ENCODE measurements around the gene C16orf82.
A peak's percentile ranks its signal among the peaks of the same experiment; 100 is the strongest.
"Not testable (repeated sequence)": the region's sequence is repeated elsewhere in the genome, so short reads cannot be mapped to it uniquely, and the experiment has no call there.

C16orf82 gene

GRCh38 chr16:27066668-27067537 is at the start of gene C16orf82:
Gene C16orf82 (plus strand): TSS chr16:27066927.
- no peak for DNase-seq

DNA sequence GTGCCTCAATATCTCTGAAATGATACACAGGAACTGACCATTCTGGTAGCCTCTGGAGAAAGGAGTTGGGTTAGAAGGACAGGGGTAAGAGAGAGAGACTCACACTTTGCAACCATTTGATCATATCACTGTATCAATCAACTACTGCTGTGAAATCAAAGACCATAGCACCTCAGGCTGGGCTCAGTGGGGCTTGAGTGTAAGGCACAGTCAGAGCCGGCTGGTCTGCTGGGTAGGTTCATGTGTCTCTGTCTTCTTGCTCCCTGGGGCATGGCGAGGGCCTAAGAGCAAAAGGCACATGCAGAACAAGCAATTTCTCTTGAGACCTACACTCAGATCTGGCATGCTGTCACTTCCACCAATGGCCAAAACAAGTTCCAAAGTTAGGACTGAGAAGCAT is 46.7 kb upstream of the C16orf82 start:
- DNase-seq = no peak

DNA sequence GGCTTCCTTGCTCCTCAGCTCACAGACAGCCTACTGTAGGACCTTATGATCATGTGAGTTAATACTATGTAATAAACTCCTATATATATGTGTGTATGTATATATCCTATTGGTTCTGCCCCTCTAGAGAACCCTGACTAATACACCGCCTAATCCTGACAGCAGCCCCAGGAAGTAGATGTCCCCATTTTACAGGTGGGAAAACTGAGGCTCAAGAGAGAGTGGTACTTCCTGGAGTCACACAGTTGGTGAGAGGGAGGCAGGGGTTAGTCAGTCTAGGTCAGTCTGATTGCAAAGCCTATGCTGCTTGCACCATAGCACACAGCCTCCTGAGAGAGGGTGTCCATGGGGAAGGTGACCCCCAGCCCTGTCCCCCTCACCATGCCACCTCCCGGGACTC is 42.7 kb upstream of the C16orf82 start:
- no peak for DNase-seq

GRCh38 chr16:27025581-27025980 is 41.1 kb upstream of the C16orf82 start:
- no peak for DNase-seq

- DNase-seq = no peak
Observed at GRCh38 chr16:27027971-27028370, 38.8 kb upstream of the C16orf82 start.

DNA sequence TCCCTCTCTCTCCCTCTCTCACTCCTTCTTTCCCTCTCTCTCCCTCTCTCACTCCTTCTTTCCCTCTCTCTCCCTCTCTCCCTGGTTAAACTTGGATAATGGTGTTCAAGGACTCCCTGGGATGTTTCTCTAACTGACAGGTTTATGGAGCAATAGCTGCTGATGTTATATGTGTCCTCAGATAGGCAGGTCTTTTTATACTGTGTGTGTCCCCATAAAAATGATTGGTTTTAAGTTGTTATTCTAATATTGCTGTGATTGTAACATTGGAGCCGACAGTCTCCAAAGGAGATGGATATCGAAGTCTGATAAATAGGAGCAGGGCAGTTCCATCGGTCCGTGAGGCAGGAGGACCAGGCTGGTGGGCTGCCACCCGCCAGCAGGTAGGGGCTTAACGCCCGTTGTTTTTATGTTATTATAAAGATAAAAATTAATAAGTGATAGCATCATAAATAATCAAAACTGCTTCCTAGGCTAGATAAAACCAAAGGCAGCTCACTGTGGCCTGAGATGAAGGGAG is 38.1 kb upstream of the C16orf82 start:
- DNase-seq = no peak

DNA sequence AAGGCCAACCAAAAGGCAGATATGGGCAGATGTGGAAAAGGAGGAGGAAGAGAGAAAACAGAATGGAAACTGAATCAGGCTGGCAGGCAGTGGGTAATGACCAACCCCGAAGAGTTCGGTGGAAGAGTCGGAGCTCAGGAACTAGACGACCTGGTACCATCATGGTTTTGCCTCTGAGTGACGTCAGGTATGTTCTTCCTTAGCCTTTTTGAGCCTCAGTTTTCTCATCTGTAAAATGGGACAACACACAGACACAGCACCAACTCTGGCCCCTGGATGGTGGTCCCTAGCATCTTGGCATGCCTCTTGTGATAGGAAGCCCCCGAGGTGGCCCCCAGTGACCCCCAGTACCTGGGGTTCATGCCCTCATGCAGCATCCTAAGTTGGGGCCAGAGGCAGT is 37.2 kb upstream of the C16orf82 start:
- no peak for DNase-seq

DNA sequence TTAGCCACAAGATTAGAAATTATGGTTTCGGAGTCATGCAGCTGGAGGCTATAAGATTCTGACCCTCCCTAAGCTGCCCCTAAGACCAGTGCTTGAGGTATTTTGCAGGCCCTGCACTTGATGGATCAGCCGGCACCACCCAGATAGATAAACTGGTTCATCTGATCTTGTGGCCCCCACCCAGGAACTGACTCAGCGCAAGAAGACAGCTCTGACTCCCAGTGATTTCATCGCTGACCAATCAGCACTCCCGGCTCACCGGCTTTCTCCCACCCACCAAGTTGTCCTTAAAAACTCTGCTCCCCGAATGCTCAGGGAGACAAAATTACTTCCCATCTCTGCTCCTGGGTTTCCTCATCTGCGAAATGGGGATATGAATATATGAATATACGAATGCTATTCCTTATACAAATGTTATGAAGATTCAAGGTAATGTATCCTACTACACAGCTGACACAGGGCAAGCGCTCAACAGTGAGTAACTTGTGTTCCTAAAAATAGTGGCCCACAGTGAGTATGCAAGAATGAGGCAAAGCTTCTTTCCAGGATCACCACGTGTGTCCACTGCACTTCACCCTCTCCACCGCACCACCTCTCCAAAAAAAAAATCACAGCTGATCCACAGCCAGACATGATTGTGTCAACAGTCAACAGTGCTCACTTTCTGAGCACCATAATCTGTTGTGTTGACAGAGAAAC is 33.3 kb upstream of the C16orf82 start:
- DNase-seq = no peak

DNA sequence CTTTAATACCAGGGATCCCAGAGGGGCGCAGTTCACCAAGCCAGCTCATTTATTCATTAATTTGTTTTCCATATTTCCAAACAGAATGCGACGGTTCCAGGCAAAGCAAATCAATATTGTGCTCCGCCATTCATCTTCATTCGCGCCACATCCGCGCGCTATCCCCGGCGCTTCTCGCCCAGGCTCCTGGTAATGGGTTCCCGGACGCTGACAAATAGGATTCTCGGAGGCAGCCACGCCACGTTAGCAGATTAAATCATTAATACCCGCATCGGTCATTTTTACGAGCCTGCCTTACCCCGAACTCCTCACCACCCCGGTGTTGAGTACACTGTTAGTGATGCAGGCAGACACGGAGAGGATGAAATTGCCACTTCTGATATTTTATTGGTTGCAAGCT is 26.0 kb upstream of the C16orf82 start:
- DNase-seq = no peak

DNA sequence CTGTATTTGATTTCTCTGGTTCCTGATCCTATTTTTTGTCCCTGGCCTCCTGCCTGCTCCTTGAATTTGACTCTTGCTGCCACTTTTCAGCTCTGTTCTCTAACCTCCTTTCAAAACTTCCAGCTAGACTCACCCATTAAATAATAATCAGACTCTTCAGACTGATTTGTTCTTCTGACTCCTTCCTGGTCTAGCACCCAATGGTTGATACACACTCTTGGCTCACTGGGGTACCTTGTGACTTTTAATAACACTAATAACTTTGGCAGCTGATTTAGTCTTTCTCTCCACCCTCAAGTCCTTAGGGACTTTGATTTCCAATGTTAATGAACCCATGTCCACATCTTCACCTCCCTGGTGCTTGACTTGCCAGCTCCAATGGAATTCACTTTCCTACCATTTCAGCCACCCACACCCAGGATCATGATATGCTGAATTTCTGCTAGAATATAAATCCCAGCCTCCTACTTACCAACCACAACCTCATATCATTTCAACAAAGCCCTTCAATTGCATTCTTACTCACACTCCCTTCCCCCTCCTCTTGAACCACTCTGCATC is 19.7 kb upstream of the C16orf82 start:
- DNase-seq = no peak

DNA sequence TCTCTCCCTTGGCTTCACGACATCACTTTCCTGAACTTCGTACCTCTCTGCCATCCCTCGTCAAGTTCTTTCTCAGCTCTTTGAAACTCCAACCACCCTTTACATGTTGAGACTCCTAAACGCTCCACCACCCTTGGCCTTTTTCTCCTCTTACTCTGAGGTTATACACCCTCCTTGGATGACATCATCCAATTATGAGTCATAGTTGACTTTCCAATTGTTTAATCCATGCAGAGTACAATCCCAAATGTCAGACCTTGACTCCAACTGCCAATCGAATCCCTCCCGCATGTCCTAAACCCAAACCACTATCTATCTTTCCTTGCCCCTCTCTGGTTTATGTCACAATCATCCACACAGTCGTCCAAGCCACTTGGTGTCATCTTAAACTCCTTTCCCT is 18.4 kb upstream of the C16orf82 start:
- DNase-seq = no peak

- DNase-seq = no peak
Observed at GRCh38 chr16:27049117-27049516, 17.6 kb upstream of the C16orf82 start.

DNA sequence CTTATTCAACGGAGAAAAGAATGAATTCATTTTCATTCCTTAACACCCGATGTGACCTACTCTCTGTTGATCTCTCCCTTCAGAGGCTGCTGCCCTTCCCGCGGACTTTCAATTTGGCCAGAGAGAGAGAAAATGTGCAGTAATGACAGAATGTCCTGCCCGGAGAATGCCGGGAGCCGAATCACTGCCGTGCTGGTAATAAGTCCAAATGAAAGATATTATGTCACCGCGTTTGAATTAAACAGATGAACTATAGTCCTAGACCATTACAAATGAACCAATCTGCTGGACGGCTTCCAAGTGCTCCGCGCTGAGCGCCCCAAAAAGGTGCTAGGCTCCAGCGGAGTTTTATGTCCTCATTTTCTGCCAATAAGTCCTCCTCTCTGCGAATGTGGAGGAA is 14.7 kb upstream of the C16orf82 start:
- no peak for DNase-seq

DNA sequence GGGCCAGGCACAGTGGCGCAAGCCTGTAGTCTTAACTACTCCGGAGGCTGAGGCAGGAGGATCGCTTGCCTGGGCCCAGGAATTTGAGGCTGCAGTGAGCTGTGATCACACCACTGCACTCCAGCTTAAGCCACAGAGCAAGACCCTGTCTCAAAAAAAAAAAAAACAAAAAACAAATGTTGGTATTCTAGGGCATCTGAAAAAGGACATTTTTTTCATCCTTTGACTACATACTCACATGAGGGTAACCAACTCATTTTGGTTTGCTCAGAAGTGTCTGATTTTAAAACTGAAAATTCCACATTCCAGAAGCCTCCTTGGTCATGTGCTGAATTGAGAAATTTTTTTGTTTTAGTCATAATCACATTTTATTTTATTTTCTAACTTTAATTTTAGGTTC is 12.7 kb upstream of the C16orf82 start:
- no peak for DNase-seq

DNA sequence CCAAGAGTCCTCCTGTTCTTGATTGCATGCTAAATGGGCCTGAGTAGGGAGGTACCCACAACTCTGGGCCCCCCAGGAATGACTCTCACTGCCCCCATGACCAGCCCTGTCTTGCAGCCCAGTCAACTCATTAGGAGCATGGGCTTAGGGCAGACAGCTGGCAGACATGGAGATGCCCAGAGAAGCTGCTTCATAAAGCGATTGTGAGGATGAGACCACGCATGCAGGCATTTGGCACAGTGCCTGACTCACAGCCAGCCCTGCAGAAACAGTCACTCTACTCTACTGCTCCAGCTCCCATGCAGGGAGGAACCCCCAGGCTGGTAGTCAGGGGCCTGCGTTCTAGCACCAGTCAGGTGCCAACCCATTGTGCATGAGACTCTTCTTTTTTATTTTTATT is 8.4 kb upstream of the C16orf82 start:
- no peak for DNase-seq

GRCh38 chr16:27070776-27071175 is 4.0 kb downstream of the C16orf82 start:
- no peak for DNase-seq

DNA sequence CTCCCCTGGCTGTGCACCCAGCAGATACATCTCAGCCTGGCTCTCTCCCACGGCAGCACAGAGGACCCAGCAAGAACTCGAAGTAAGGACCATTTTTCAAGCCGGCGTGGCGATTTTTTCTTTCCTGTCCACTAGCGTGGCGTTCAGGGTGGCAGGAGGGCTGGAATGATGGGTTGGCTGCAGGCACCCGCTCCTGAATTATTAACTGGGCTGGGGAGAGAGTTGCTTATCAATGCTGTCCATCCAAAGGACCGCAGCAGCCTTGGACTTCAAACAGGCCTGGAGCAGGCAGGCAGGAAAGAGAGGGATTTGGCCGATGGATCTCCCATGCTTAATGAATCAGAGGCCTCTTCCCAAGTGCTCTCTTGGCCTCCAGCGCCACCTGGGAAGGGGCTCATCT is 7.0 kb downstream of the C16orf82 start:
- no peak for DNase-seq

DNA sequence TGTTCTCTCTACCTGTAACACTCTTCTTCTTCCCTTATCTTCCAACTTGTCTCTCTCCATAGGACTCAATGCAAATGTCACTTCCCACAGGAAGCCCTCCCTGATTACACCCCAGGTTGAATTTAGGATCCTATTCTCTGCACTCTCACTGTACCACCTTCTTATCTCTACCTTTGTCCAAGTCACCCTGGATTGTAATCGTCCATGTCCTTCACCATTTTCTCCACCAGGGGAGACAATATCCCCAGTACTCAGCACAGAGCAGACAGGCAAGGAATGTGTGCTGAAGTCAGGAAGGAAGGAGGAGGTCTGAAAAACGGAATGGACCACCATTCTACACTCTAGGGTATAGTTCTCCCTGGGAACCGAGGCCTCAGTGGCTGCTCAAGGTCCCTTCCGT is 14.2 kb downstream of the C16orf82 start:
- DNase-seq = peak in 1 of 6 experiments; percentile 6

- peak in 1 of 6 experiments; percentile 5 for DNase-seq
Observed at GRCh38 chr16:27083861-27084261, 17.1 kb downstream of the C16orf82 start.

- DNase-seq = no peak
Observed at GRCh38 chr16:27084307-27085028, 17.7 kb downstream of the C16orf82 start.

DNA sequence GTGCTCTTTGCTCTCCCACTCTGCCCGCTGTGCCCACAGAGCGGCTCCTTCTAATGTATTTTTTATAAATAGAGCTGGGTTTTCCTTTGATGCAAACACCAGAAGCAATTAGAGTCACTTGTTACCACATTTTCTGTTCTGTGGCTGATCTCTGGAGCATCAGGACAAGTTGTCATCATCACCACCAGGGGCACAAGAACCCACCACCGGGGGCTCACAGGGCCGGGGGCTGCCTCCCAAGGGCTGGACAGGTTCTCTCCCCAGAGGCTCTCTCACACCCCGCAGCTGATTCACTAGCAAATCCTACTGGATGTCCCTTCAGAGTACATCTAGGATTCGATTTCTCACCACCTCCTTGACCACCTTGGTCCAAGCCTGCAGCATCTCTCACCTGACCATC is 18.5 kb downstream of the C16orf82 start:
- no peak for DNase-seq

DNA sequence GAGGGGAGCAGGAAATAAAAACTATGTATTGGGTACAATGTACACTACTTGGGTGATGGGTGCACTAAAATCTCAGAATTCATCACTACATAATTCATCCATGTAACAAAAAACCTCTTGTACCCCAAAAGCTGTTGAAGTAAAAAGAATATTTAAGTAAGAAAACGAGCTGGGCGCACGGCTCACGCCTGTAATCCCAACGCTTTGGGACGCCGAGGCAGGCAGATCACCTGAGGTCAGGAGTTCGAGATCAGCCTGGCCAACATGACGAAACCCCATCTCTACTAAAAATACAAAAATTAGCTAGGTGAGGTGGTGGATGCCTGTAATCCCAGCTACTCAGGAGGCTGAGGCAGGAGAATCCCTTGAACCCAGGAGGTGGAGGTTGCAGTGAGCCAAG is 19.3 kb downstream of the C16orf82 start:
- DNase-seq = not testable (repeated sequence)

GRCh38 chr16:27088216-27088615 is 21.5 kb downstream of the C16orf82 start:
- no peak for DNase-seq
